ENCODE results near the gene KRT5. TPM values are rescaled to one million over a fixed set of nuclear protein-coding genes. Genes with fewer than 3 reads are reported as not detected.

Gene KRT5
- total and polyA plus RNA-seq, 2 experiments from 2014 or later, result not detected

DNA sequence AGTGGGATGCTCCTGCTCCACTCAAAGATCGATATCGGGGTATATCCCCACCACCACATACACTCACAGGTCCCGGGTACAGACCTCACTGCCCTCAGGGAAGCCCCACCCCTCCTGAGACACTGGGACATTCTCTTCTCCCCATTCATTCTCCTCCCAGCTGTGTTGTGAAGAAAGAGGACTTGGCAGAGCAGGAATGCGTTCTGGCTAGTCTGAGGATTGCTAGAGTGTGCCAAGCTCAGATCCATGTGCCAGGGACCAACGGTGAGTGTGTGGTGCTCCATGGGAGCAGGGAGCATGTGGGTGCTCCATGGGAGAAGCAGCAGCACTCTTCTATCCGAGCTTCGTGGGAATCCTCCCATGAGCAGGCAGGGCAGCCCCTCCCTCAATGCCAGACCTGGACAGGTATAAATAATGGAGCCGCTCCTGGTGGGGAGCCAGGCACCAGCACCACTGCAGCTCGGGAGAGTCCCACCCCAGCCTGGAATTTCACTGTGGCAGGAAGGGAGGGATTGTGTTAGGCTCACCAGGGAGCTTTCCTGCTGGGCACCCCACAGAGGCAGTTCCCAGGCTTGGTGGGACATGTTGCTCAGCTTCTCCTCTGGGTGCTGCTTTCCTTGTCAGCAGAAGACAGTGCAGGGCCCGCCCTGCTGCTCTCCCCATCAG is 2.3 kb upstream of the KRT5 start:
- Histone ChIP-seq H3K79me2 (replicated peaks; ENCODE audit: insufficient read depth) (no peaks in the 10 kb centered on the region), H3F3A (replicated peaks; ENCODE audit: low read depth) (no peaks in the 10 kb centered on the region), H3K9me2 (ENCODE audit: insufficient read depth) (0 out of 2 replicates have a peak, but pooled peaks cover under 1% of the 10 kb centered on the region), H3K4me1 (ENCODE audit: insufficient read depth) (no peaks in the 10 kb centered on the region), H3K27ac (ENCODE audit: low read depth) (no peak overlapping the region), H3K36me3 (ENCODE audit: insufficient read depth) (no peaks in the 10 kb centered on the region), H3K4me2 (no peak overlapping the region), H2AFZ (no peak overlapping the region), H3K4me3 (no peak overlapping the region), H3K27me3 (ENCODE audit: insufficient read depth) (no peaks in the 10 kb centered on the region), H4K20me1 (replicated peaks; ENCODE audit: insufficient read depth) (no peaks in the 10 kb centered on the region)
- Mint-ChIP-seq H3K4me3 (no peak overlapping the region), H3K4me1 (peaks cover 15% of the 10 kb centered on the region; the same call in 1 of the 3 replicates), H3K36me3 (ENCODE audit: low read depth) (no peaks in the 10 kb centered on the region), H3K9me3 (no peaks in the 10 kb centered on the region), H3K27ac (no peak overlapping the region), H3K27me3 (ENCODE audit: insufficient read depth, low read depth, poor library complexity) (peaks cover 12% of the 10 kb centered on the region)
- DNase-seq (ENCODE audit: low spot score) (no peak), ATAC-seq (no peak)
- TF ChIP-seq CTCF (conservative IDR thresholded peaks at IDR 0.05; ENCODE audit: low read depth in 2 of 2) (no peak), ZNF331 (CRISPR knock-in tag; IDR thresholded peaks at IDR 0.05; ENCODE audit: low read depth) (no peak), EZH2 (IDR thresholded peaks at IDR 0.05; ENCODE audit: low read depth, unreplicated experiment) (no peak), JUNB (IDR thresholded peaks at IDR 0.05; ENCODE audit: unreplicated experiment) (no peak), REST (IDR thresholded peaks at IDR 0.05; ENCODE audit: unreplicated experiment) (no peak), STAT1 (IDR thresholded peaks at IDR 0.05; ENCODE audit: unreplicated experiment) (no peak), NANOG (IDR thresholded peaks at IDR 0.05; ENCODE audit: borderline replicate concordance) (no peak), ZNF114 (CRISPR knock-in tag; IDR thresholded peaks at IDR 0.05) (no peak), POLR2AphosphoS5 (IDR thresholded peaks at IDR 0.05; ENCODE audit: low read depth) (no peak), EZH2phosphoT487 (IDR thresholded peaks at IDR 0.05; ENCODE audit: unreplicated experiment) (no peak), CREB1 (CRISPR knock-in tag; IDR thresholded peaks at IDR 0.05; ENCODE audit: low read depth) (no peak)
- TF ChIP-seq, protein P1, sequence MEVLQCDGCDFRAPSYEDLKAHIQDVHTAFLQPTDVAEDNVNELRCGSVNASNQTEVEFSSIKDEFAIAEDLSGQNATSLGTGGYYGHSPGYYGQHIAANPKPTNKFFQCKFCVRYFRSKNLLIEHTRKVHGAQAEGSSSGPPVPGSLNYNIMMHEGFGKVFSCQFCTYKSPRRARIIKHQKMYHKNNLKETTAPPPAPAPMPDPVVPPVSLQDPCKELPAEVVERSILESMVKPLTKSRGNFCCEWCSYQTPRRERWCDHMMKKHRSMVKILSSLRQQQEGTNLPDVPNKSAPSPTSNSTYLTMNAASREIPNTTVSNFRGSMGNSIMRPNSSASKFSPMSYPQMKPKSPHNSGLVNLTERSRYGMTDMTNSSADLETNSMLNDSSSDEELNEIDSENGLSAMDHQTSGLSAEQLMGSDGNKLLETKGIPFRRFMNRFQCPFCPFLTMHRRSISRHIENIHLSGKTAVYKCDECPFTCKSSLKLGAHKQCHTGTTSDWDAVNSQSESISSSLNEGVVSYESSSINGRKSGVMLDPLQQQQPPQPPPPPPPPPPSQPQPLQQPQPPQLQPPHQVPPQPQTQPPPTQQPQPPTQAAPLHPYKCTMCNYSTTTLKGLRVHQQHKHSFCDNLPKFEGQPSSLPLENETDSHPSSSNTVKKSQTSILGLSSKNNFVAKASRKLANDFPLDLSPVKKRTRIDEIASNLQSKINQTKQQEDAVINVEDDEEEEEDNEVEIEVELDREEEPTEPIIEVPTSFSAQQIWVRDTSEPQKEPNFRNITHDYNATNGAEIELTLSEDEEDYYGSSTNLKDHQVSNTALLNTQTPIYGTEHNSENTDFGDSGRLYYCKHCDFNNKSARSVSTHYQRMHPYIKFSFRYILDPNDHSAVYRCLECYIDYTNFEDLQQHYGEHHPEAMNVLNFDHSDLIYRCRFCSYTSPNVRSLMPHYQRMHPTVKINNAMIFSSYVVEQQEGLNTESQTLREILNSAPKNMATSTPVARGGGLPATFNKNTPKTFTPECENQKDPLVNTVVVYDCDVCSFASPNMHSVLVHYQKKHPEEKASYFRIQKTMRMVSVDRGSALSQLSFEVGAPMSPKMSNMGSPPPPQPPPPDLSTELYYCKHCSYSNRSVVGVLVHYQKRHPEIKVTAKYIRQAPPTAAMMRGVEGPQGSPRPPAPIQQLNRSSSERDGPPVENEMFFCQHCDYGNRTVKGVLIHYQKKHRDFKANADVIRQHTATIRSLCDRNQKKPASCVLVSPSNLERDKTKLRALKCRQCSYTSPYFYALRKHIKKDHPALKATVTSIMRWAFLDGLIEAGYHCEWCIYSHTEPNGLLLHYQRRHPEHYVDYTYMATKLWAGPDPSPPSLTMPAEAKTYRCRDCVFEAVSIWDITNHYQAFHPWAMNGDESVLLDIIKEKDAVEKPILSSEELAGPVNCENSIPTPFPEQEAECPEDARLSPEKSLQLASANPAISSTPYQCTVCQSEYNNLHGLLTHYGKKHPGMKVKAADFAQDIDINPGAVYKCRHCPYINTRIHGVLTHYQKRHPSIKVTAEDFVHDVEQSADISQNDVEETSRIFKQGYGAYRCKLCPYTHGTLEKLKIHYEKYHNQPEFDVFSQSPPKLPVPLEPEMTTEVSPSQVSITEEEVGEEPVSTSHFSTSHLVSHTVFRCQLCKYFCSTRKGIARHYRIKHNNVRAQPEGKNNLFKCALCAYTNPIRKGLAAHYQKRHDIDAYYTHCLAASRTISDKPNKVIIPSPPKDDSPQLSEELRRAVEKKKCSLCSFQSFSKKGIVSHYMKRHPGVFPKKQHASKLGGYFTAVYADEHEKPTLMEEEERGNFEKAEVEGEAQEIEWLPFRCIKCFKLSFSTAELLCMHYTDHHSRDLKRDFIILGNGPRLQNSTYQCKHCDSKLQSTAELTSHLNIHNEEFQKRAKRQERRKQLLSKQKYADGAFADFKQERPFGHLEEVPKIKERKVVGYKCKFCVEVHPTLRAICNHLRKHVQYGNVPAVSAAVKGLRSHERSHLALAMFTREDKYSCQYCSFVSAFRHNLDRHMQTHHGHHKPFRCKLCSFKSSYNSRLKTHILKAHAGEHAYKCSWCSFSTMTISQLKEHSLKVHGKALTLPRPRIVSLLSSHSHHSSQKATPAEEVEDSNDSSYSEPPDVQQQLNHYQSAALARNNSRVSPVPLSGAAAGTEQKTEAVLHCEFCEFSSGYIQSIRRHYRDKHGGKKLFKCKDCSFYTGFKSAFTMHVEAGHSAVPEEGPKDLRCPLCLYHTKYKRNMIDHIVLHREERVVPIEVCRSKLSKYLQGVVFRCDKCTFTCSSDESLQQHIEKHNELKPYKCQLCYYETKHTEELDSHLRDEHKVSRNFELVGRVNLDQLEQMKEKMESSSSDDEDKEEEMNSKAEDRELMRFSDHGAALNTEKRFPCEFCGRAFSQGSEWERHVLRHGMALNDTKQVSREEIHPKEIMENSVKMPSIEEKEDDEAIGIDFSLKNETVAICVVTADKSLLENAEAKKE (CRISPR knock-in tag; IDR thresholded peaks at IDR 0.05), result no peak
- TF ChIP-seq, protein P2, sequence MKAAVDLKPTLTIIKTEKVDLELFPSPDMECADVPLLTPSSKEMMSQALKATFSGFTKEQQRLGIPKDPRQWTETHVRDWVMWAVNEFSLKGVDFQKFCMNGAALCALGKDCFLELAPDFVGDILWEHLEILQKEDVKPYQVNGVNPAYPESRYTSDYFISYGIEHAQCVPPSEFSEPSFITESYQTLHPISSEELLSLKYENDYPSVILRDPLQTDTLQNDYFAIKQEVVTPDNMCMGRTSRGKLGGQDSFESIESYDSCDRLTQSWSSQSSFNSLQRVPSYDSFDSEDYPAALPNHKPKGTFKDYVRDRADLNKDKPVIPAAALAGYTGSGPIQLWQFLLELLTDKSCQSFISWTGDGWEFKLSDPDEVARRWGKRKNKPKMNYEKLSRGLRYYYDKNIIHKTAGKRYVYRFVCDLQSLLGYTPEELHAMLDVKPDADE (IDR thresholded peaks at IDR 0.05), result no peak
